22Rv1 (cell line): Measurements from ENCODE around the gene ALDH8A1.

ENCODE experiments used
- H3K27ac ChIP-seq: fragments of 450-650 bp; 2 replicates; pipeline ENCODE4 v1.5.1; 2017
- ZFX ChIP-seq: fragments of 450-650 bp; IDR thresholded peaks from 2 replicates; pipeline ENCODE4 v1.6.1; 2017; ENCODE audit warnings: antibody characterized with exemption, borderline replicate concordance
- TF ChIP-seq, protein P1 (sequence below): fragments of 450-650 bp; IDR thresholded peaks from 2 replicates; pipeline ENCODE4 v1.5.1; 2017; ENCODE audit warnings: mild to moderate bottlenecking

ALDH8A1 gene

GRCh38 chr6:134870677-134871498 lies 79.0 kb downstream of the ALDH8A1 start:
- H3K27ac ChIP-seq, result no peak overlapping the region
- TF ChIP-seq, protein P1, sequence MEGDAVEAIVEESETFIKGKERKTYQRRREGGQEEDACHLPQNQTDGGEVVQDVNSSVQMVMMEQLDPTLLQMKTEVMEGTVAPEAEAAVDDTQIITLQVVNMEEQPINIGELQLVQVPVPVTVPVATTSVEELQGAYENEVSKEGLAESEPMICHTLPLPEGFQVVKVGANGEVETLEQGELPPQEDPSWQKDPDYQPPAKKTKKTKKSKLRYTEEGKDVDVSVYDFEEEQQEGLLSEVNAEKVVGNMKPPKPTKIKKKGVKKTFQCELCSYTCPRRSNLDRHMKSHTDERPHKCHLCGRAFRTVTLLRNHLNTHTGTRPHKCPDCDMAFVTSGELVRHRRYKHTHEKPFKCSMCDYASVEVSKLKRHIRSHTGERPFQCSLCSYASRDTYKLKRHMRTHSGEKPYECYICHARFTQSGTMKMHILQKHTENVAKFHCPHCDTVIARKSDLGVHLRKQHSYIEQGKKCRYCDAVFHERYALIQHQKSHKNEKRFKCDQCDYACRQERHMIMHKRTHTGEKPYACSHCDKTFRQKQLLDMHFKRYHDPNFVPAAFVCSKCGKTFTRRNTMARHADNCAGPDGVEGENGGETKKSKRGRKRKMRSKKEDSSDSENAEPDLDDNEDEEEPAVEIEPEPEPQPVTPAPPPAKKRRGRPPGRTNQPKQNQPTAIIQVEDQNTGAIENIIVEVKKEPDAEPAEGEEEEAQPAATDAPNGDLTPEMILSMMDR, result no peak

DNA sequence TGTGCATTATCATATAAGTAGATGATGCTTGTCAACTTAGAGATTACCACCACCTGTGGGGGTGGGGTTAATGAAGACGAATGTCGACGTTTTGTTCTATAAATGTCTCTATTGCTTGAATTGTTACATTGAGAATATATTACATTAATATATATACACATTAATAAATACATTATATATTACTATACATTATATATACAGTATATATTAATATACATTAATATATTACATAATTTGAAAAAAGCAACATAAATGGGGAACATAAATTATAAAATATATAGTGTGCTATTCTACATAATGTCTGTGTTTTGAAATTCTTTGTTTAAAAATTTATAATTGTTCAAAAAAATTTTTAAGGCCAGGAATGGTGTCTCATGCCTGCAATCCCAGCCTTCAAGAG lies 81.1 kb downstream of the ALDH8A1 start:
- no peak overlapping the region for H3K27ac ChIP-seq
- no peak for TF ChIP-seq ZFX
